GM21723 (cell line): ENCODE data around the gene OR2Y1.
"Not testable (repeated sequence)": the region's sequence is repeated elsewhere in the genome, so short reads cannot be mapped to it uniquely, and the experiment has no call there.

Source experiments
- ATAC-seq: cut with Tn5 transposase; IDR thresholded peaks from one replicate; pipeline ENCODE4 v1.9.1; 2021; ENCODE audit warnings: mild to moderate bottlenecking, moderate library complexity; ENCODE audit not compliant: unreplicated experiment

OR2Y1 gene, protein sequence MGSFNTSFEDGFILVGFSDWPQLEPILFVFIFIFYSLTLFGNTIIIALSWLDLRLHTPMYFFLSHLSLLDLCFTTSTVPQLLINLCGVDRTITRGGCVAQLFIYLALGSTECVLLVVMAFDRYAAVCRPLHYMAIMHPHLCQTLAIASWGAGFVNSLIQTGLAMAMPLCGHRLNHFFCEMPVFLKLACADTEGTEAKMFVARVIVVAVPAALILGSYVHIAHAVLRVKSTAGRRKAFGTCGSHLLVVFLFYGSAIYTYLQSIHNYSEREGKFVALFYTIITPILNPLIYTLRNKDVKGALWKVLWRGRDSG

DNA sequence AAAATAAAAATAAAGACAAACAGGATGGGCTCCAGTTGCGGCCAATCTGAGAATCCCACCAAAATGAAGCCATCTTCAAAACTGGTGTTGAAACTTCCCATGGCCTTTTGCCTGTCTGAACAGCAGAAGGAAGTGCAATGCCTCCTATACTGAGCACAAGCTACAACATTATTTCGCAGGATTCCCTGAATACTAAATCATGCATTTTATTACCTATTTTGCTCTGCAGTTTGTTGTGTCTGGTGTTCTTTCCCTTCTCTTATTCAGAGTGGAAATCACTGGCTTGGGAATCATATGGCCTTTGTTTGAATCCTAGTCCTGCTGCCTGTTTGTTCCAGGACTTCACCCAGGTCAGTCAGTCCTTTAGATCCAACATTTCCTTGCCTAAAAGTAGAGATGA is at the start of gene OR2Y1:
OR2Y1 (minus strand) TSS at position 101 of the 400 bp plus-strand sequence; CDS start at position 101, 0 bp downstream.
- no peak for ATAC-seq

GRCh38 chr5:180788651-180789410 is 49.0 kb upstream of the OR2Y1 start:
- not testable (repeated sequence) for ATAC-seq

DNA sequence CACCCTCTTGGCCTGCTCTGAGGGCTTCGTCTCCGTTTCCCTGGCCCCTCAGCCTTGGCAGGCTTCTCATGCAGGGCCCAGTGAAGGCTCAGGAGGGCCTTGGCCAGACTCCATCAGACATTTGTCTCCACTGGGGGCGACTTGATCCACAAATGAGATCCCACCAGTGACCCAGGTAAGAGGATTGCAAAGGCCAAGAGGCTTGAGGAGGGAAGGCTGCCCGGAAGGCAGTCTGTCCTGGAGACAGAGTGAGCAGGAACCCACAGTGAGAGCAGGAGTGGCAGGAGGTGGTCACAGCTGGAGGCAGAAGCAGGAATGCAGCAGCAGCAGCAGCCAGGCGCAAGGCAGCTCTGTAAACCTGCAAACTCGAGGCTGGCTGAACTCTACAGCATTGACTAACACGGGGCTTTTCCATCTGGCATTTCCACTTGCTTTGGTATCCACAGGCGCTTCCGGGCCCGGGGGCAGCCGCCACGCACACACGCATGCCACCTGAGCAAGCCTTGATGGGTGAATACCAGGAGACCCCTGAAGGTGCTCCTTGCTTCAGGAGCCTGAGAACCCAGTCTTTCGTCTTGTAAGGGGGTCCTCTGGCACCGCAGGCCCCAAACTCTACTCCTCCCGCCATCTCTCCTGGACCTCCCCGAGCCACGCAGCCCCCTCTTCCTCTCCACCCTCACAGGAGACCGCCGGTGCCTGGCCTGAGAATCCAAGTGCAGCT is 48.0 kb upstream of the OR2Y1 start:
- no peak for ATAC-seq

DNA sequence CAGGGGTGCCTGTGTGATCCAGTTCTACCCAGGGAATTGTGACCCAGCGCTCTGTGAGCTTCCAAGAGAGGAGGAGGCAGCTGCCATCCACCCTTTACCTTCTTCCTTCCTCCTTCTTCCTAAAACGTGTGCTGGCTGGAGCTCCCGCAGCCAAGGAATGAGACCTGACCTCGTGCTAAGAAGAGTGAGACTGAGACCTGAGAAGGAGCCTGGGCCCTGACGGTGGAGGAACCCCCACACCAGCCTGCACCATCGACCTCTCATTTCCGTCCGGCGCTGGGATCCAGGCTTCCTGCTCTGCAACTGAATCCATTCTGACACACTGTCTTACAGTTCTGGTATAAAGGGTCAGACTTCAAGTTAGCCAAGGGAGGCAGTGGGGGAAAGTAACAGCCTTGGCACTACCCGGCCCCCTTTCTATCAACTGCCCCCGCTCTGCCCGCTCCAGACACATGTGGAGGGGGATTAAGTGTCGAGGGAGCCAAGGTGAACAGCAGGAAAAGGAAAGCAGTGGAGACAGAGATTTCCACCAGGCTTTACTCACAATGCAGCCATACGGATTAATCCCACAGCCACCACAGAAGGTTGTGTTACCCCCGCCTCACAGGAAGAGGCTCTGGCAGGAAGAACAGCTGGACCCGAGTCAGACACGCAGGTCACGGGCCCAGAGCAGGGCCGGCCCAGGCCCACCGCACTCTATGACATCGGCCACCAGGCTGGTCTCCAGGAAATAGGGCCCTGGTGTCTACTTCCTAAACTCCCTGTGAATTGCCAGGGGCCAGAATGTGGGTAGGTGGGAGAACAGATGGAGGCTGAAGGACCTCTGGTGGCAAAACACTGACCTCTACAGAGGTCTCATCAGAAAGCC is 46.9 kb upstream of the OR2Y1 start:
- ATAC-seq: no peak

GRCh38 chr5:180785794-180786221 is 46.0 kb upstream of the OR2Y1 start:
- no peak for ATAC-seq

GRCh38 chr5:180785121-180785781 is 45.4 kb upstream of the OR2Y1 start:
- no peak for ATAC-seq

GRCh38 chr5:180784497-180785097 is 44.7 kb upstream of the OR2Y1 start:
- peak; percentile 74 for ATAC-seq

GRCh38 chr5:180783340-180784052 is 43.6 kb upstream of the OR2Y1 start:
- no peak for ATAC-seq

DNA sequence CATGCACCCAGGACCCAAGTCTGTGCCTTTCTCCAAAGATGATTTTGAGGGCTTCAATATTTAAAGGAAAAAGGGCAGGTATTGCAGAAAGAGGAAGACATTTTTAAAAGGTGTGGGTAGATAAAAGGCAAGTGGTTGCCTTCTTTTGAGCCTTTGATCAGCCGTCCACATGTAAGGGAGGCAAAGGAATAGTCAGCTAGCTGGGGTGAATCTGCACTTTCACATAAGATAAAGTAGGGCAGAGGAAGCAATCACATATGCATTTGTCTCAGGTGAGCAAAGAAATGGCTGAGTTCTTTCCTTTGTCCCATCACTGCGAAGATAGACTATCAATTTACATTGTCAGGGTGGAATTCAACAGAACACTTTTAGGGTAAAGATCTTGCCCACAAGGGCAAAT is 42.9 kb upstream of the OR2Y1 start:
- ATAC-seq: no peak

DNA sequence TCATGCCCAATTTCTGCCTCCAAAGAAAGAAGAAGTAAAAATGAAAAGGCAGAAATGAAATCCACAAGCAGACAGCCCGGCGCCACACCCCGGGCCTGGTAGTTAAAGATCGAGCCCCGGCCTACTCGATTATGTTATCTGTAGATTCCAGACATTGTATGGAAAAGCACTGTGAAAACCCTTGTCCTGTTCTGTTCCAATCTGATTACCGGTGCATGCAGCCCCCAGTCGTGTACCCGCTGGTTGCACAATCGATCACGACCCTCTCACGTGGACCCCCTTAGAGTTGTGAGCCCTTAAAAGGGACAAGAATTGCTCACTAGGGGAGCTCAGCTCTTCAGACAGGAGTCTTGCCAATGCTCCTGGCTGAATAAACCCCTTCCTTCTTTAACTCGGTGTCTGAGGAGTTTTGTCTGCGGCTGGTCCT is 42.1 kb upstream of the OR2Y1 start:
- not testable (repeated sequence) for ATAC-seq

DNA sequence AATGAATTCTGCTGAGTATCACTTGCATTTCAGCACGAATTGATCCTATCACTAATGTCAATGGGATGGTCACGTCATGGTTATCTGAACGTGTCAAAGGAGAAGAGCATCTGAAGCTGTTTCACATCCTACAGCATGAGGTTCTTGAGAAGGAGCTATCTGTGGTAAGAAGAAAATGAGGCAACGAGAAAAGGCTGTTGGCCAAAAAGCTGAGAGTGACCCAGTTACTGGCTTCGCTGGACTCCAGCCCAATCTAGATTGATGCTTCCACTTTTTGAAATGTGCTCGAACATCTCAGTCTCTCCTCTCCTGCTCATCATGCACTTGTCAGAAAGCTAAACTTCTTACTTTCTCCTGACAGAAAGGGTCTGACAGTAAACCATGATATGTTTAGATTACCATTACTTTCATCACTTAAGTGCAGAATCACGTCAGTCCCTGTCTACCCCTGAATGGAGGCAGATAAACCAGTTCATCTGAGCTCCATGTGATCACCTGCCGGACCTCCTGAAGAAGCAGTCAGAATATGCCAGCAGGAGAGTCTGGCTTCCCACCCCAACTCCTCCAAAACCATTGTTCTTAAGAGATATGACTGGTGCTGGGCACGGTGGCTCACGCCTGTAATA is 40.2 kb upstream of the OR2Y1 start:
- no peak for ATAC-seq

DNA sequence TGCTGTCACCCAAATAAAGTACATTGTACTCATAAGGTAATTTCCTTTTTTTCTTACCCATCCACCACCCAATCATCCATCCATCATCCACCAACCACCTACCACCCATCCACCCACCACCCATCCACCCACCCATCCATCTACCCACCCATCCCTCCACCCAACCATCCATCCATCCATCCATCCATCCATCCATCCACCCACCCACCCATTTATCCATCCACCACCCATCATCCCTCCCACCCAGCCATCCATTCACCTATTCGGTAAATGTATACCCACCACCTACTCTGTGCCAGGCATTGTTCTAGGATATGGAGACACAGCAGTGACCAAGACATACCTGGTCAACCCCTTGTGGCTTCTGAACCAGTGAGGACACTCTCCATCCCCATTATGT is 37.6 kb upstream of the OR2Y1 start:
- ATAC-seq: no peak

GRCh38 chr5:180776376-180776775 is 36.5 kb upstream of the OR2Y1 start:
- ATAC-seq: no peak

DNA sequence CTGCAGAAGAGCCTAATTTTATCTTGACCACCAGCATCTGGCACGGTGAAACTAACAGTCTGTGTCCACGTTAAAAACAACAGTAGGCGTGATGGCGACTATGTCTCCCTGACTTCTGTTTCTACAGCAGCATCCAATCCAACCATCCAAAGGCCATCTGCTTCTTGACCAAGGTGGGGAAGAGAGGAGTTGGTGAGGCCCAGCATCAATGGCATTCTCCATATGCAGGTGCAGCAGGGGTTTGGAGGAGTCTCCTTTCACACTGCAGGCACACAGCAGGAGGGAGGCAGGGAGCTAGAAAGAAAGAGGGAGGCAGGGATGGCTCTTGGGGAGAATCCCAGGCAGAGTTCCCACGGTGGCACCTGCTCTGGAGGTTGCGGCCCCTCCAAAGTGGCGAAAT is 35.8 kb upstream of the OR2Y1 start:
- ATAC-seq: no peak

DNA sequence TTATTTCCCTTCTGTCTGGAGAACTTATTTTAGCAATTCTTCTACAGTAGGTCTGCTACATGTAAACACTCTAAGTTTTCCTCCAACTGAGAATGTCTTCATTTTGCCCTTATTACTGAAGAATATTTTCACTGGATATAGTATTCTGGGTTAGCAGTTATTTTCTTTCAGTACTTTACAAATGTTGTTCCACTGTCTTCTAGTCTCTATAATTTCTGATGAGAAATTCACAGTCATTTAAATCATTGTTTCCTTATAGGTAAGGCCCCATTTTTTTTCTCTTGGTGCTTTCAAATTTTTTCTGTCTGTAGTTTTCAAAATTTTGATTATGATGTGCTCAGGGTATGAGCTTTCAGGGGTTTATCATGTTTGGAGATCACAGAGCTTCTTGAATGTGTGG is 32.0 kb upstream of the OR2Y1 start:
- no peak for ATAC-seq

GRCh38 chr5:180769821-180770220 is 30.0 kb upstream of the OR2Y1 start:
- no peak for ATAC-seq

GRCh38 chr5:180755601-180756000 is 15.7 kb upstream of the OR2Y1 start:
- ATAC-seq: no peak

DNA sequence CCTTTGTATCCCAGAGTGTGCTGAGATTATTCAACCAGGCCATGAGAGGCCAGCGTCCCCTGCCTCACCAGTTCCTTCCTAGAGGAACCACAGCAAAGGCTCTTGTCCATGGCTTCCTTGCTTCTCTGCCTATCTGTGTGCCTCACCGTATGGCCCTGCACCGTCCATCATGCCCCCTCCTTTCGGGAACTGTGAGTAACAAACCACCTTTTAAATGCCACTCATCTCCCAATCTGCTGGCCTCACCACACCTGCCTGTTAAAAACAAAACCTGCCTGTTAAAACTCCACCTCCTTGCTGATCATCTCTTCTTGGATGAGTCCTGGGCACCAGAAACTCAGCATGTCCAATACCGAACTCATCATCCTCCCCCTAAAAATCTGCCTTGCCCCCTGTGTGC is 4.4 kb upstream of the OR2Y1 start:
- ATAC-seq: no peak

GRCh38 chr5:180742727-180743126 is 2.9 kb upstream of the OR2Y1 start:
- no peak for ATAC-seq
